Activated CD4-positive, alpha-beta memory T cell treated with anti-CD3 and anti-CD28 coated beads for 36 hours (primary cell): ENCODE measurements around the gene CUX1. TPM values are rescaled to one million over a fixed set of nuclear protein-coding genes. Genes with fewer than 3 reads are reported as not detected.

Source experiments
- CTCF ChIA-PET: fragments of 350-600 bp; sonication (Branson Sonifier 250); formaldehyde crosslinking; loops from one replicate; lab custom pipeline; 2021; ENCODE audit warnings: antibody characterized with exemption, inconsistent platforms; lab: Charles Lee
- POLR2A ChIA-PET: fragments of 350-600 bp; sonication (Branson Sonifier 250); formaldehyde crosslinking; loops from one replicate; lab custom pipeline; 2021; ENCODE audit warnings: antibody characterized with exemption; lab: Charles Lee
- DNase-seq: peaks from one replicate; pipeline ENCODE4 v3.0.0-alpha.2; 2020
- H3K27ac Mint-ChIP-seq: one replicate; pipeline ENCODE4 v1.8.0; 2021; ENCODE audit warnings: mixed read lengths
- H3K27me3 Mint-ChIP-seq: one replicate; pipeline ENCODE4 v1.8.0; 2021; ENCODE audit warnings: mixed read lengths
- H3K36me3 Mint-ChIP-seq: one replicate; pipeline ENCODE4 v1.8.0; 2021; ENCODE audit warnings: mixed read lengths
- H3K4me1 Mint-ChIP-seq: one replicate; pipeline ENCODE4 v1.8.0; 2021; ENCODE audit warnings: low read depth, mixed read lengths
- H3K4me3 Mint-ChIP-seq: one replicate; pipeline ENCODE4 v1.8.0; 2021; ENCODE audit warnings: mild to moderate bottlenecking, mixed read lengths
- H3K9me3 Mint-ChIP-seq: one replicate; pipeline ENCODE4 v1.8.0; 2021; ENCODE audit warnings: mixed read lengths
- intact Hi-C: fragments of 100-400 bp; cut with micrococcal nuclease; formaldehyde crosslinking; loops from one replicate; pipeline ENCODE4 v1.15.1; 2023
- total RNA-seq, 2 experiments: library from RNA; stranded (reverse); gene quantifications; one replicate each; pipeline ENCODE4 v1.2.3, GENCODE V29; 2021

CUX1 gene
- total RNA-seq, 2 experiments from 2014 or later = 25.1 TPM

DNA sequence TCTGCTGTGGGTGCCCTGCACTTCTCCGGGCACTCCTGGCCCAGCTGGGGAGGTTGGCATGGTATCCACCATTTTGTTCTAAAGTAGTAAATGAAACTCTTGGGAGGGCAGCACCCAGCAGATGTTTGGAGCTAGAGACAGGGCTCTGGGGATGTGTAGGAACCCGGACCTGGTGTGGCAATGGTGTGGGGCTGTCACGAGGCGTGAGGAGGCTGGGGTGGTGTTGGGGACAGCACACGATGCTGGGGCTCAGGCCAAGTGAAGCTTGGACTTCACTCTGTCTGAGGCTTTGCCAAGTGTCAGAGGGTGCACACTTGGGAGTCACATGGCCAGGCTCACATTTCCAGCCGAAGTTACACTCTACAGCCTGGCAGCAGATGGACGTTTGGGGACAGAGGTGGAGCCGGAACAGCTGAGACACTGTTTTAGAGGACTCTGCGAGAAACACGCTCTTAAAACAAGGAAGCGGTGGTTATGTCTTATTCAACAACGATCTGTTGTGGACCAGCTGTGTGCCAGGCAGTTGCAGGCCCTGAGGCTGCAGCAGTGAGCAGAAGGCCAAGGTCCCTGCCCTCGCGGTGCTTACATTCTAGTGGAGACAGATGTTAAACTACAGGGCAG is 118.2 kb downstream of the CUX1 start:
- Mint-ChIP-seq H3K4me1 (peaks cover 6% of the 10 kb centered on the region), H3K27me3 (no peaks in the 10 kb centered on the region), H3K27ac (no peak overlapping the region), H3K36me3 (no peaks in the 10 kb centered on the region), H3K4me3 (no peak overlapping the region), H3K9me3 (no peaks in the 10 kb centered on the region)
- no peak for DNase-seq
- ChIA-PET CTCF (no interaction called here), POLR2A (no interaction called here)
- intact Hi-C loops = no loop called here

- no peak overlapping the region for H3K27ac Mint-ChIP-seq
Observed at GRCh38 chr7:101936223-101936610, 118.8 kb downstream of the CUX1 start.

GRCh38 chr7:101936611-101937231 is 119.3 kb downstream of the CUX1 start:
- Mint-ChIP-seq H3K4me1 (peaks cover 6% of the 10 kb centered on the region), H3K4me3 (no peak overlapping the region), H3K36me3 (no peaks in the 10 kb centered on the region), H3K27ac (no peak overlapping the region), H3K27me3 (no peaks in the 10 kb centered on the region), H3K9me3 (no peaks in the 10 kb centered on the region)
- intact Hi-C loops = no loop called here
- ChIA-PET CTCF (no interaction called here), POLR2A (interaction anchor here (0.7 kb wide), 1 partner anchor 78 kb away, joined by 8 read pairs; no protein-coding TSS in a partner anchor)
- DNase-seq = no peak

More at GRCh38 chr7:101936223-101936610, 118.8 kb downstream of the CUX1 start:
- Mint-ChIP-seq H3K4me3 (no peak overlapping the region), H3K4me1 (peaks cover 6% of the 10 kb centered on the region), H3K27me3 (no peaks in the 10 kb centered on the region), H3K36me3 (no peaks in the 10 kb centered on the region), H3K9me3 (no peaks in the 10 kb centered on the region)
- CTCF ChIA-PET = no interaction called here
- no peak for DNase-seq
- POLR2A ChIA-PET = no interaction called here
- intact Hi-C loops = no loop called here

DNA sequence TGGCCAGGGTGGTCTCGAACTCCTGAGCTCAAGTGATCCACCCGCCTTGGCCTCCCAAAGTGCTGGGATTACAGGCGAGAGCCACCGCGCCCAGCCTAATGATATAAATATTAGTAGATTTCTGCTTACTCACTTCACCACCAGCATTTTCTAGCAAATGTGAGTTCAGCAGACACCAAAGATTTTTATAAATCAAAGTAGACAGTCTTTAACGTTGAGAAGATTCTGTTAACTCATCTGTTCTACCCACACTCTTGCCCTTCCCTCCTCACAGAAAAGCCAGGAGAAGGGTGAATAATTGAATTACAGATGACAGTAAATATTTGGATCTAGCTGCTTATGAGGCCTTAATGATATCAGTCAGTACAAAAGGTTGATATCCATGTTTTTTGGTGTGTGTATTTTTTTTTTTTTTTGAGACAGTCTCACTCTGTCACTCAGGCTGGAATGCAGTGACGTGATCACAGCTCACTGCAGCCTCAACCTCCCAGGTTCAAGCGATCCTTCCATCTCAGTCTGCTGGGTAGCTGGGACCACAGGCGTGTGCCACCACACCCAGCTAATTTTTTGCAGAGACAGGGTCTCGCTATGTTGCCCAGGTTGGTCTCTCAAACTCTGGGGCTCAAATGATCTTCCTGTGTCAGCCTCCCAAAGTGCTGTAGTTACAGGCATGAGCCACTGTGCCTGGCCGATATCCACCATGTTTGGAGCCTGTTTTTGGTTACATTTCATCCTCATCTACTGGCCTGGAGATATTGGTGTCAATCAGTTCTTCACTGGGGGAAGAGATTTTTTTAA is 120.5 kb downstream of the CUX1 start:
- no peaks in the 10 kb centered on the region for H3K9me3 Mint-ChIP-seq
- CTCF ChIA-PET = no interaction called here

GRCh38 chr7:101939136-101939695 is 121.8 kb downstream of the CUX1 start:
- Mint-ChIP-seq H3K4me1 (peaks cover 6% of the 10 kb centered on the region), H3K27me3 (no peaks in the 10 kb centered on the region), H3K9me3 (no peaks in the 10 kb centered on the region), H3K27ac (no peak overlapping the region), H3K36me3 (no peaks in the 10 kb centered on the region), H3K4me3 (no peak overlapping the region)
- ChIA-PET POLR2A (no interaction called here), CTCF (no interaction called here)
- no peak for DNase-seq
- intact Hi-C loops = no loop called here

More for the DNA sequence above, 120.5 kb downstream of the CUX1 start:
- Mint-ChIP-seq H3K36me3 (no peaks in the 10 kb centered on the region), H3K4me3 (no peak overlapping the region), H3K27me3 (no peaks in the 10 kb centered on the region), H3K27ac (no peak overlapping the region), H3K4me1 (peaks cover 6% of the 10 kb centered on the region)
- POLR2A ChIA-PET = no interaction called here
- intact Hi-C loops = no loop called here
- no peak for DNase-seq

- H3K27me3 Mint-ChIP-seq = no peaks in the 10 kb centered on the region
- no peak overlapping the region for H3K27ac Mint-ChIP-seq
- DNase-seq = no peak
- H3K36me3 Mint-ChIP-seq = no peaks in the 10 kb centered on the region
- intact Hi-C loops = no loop called here
- ChIA-PET CTCF (no interaction called here), POLR2A (no interaction called here)
- no peaks in the 10 kb centered on the region for H3K9me3 Mint-ChIP-seq
- H3K4me3 Mint-ChIP-seq = no peak overlapping the region
- peaks cover 6% of the 10 kb centered on the region for H3K4me1 Mint-ChIP-seq
Observed at GRCh38 chr7:101940151-101940550, 122.7 kb downstream of the CUX1 start.

- intact Hi-C loops = no loop called here
- no peak for DNase-seq
- POLR2A ChIA-PET = no interaction called here
- Mint-ChIP-seq H3K4me3 (no peak overlapping the region), H3K27me3 (no peaks in the 10 kb centered on the region), H3K9me3 (no peaks in the 10 kb centered on the region), H3K36me3 (no peaks in the 10 kb centered on the region), H3K4me1 (peaks cover 3% of the 10 kb centered on the region), H3K27ac (no peak overlapping the region)
- CTCF ChIA-PET = interaction anchor here (1.0 kb wide), 1 partner anchor 49 kb away, joined by 3 read pairs; no protein-coding TSS in a partner anchor
Observed at GRCh38 chr7:101940830-101941229, 123.4 kb downstream of the CUX1 start.

DNA sequence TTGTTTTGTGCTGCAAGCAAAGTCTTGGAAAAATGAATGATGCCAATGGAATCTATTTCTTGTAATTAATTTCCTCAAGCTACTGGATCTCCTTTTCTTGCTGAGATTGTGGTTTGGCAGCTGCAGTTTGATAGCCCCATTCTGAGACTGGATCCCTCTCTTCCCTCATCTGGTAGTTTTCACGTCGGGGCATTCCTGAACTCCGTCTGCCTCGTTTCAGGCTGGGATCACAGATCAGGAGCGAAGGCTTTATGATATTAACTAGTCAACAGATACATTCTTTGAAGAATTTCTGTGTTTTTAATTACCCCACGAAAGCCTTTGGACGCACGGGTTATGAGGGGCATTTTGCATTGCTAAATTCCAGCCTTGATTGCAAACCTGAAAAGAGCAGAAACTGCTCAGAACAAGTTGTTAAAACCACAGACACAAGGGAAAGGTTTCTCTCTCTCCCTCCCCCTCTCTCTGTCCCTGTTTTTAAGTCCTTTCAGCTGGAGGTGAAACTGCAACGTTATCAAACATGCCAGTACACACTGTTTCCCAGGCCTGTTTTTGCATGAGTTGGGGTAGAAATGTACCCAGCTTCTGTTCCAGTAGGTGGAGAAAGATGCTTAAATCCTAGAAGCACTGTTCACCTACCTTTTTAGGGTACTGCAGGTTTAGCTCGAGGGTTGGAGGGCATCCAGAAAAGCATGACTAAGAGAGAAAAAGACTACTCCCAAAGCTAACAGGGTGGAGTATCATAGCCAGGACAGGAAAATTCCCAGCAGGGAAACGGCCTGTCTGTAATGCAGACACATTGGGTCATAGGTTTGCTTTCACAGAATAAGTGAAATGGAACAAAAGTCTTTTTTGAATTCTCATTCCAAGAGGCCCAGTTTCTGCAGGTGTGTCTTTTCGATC is 124.3 kb downstream of the CUX1 start:
- POLR2A ChIA-PET = no interaction called here
- Mint-ChIP-seq H3K27ac (no peak overlapping the region), H3K4me3 (no peak overlapping the region), H3K4me1 (peaks cover 1% of the 10 kb centered on the region), H3K36me3 (no peaks in the 10 kb centered on the region), H3K27me3 (no peaks in the 10 kb centered on the region), H3K9me3 (no peaks in the 10 kb centered on the region)
- no peak for DNase-seq
- intact Hi-C loops = no loop called here
- CTCF ChIA-PET = interaction anchor here (1.0 to 1.1 kb wide), 2 partner anchors 48 to 83 kb away, joined by 3 read pairs; no protein-coding TSS in a partner anchor

DNA sequence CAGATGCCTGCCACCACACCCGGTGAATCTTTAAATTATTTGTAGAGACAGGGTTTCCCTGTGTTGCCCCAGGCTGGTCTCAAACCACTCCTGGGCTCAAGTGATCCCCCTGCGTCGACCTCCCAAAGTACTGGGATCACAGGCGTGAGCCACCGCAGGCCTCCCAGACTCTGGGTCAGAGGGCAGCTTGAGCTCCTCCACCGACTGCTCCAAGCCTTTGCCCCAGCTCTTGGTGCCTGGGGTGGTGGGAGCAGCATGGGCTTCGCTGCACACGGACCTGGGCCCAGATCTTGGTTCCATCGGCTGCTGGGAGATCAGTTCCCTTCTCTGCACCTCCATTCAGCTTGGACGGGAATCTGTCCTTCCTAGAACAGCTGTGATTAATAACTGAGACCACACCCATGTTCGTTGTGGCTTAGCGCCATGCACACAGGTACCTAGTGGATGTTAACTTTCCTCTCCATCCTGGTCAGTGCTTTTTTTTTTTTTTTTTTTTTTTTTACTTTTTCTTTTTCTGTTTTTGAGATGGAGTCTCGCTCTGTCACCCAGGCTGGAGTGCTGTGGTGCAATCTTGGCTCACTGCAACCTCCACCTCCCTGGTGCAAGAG is 125.3 kb downstream of the CUX1 start:
- DNase-seq = no peak
- no peak overlapping the region for H3K4me3 Mint-ChIP-seq
- H3K27ac Mint-ChIP-seq = no peak overlapping the region
- ChIA-PET POLR2A (no interaction called here), CTCF (interaction anchor here (1.1 kb wide), 1 partner anchor 84 kb away, joined by 3 read pairs; no protein-coding TSS in a partner anchor)
- intact Hi-C loops = no loop called here
- H3K27me3 Mint-ChIP-seq = no peaks in the 10 kb centered on the region
- H3K4me1 Mint-ChIP-seq = no peaks in the 10 kb centered on the region
- no peaks in the 10 kb centered on the region for H3K36me3 Mint-ChIP-seq
- no peaks in the 10 kb centered on the region for H3K9me3 Mint-ChIP-seq

GRCh38 chr7:101943306-101943705 is 125.9 kb downstream of the CUX1 start:
- Mint-ChIP-seq H3K27me3 (no peaks in the 10 kb centered on the region), H3K27ac (no peak overlapping the region), H3K4me1 (no peaks in the 10 kb centered on the region), H3K36me3 (no peaks in the 10 kb centered on the region), H3K9me3 (no peaks in the 10 kb centered on the region), H3K4me3 (no peak overlapping the region)
- DNase-seq = no peak
- ChIA-PET CTCF (interaction anchor here (1.1 kb wide), 1 partner anchor 84 kb away, joined by 3 read pairs; no protein-coding TSS in a partner anchor), POLR2A (no interaction called here)
- intact Hi-C loops = no loop called here

GRCh38 chr7:101943889-101944600 is 126.6 kb downstream of the CUX1 start:
- intact Hi-C loops = no loop called here
- ChIA-PET CTCF (no interaction called here), POLR2A (no interaction called here)
- Mint-ChIP-seq H3K4me1 (no peaks in the 10 kb centered on the region), H3K36me3 (no peaks in the 10 kb centered on the region), H3K4me3 (no peak overlapping the region), H3K9me3 (no peaks in the 10 kb centered on the region), H3K27me3 (no peaks in the 10 kb centered on the region), H3K27ac (no peak overlapping the region)
- DNase-seq = no peak
